HEK293 (cell line): ENCODE results near the gene EML4.

Experiments used
- CTCF ChIP-seq: fragments of 450-650 bp; formaldehyde crosslinking; IDR thresholded peaks from 2 replicates; pipeline ENCODE4 v1.5.1; 2016; ENCODE audit warnings: missing biosample characterization, missing genetic modification characterization
- ZFP41 ChIP-seq: fragments of 450-650 bp; formaldehyde crosslinking; IDR thresholded peaks from 2 replicates; pipeline ENCODE4 v1.5.1; 2016; ENCODE audit warnings: missing biosample characterization, missing genetic modification characterization, borderline replicate concordance
- TF ChIP-seq, protein P1 (sequence below): fragments of 450-650 bp; formaldehyde crosslinking; IDR thresholded peaks from 2 replicates; pipeline ENCODE4 v1.5.1; 2016; ENCODE audit warnings: missing biosample characterization, missing genetic modification characterization
- TF ChIP-seq, protein P2 (sequence below): fragments of 450-650 bp; formaldehyde crosslinking; IDR thresholded peaks from 2 replicates; pipeline ENCODE4 v1.5.1; 2016; ENCODE audit warnings: missing biosample characterization, missing genetic modification characterization
- TF ChIP-seq, protein P3 (sequence below): fragments of 450-650 bp; formaldehyde crosslinking; conservative IDR thresholded peaks from 2 replicates; pipeline ENCODE4 v1.5.1; 2016; ENCODE audit warnings: low read depth, missing biosample characterization, missing genetic modification characterization

- TF ChIP-seq, protein P1, sequence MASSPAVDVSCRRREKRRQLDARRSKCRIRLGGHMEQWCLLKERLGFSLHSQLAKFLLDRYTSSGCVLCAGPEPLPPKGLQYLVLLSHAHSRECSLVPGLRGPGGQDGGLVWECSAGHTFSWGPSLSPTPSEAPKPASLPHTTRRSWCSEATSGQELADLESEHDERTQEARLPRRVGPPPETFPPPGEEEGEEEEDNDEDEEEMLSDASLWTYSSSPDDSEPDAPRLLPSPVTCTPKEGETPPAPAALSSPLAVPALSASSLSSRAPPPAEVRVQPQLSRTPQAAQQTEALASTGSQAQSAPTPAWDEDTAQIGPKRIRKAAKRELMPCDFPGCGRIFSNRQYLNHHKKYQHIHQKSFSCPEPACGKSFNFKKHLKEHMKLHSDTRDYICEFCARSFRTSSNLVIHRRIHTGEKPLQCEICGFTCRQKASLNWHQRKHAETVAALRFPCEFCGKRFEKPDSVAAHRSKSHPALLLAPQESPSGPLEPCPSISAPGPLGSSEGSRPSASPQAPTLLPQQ (tag by site-specific recombination), result no peak
- TF ChIP-seq, protein P2, sequence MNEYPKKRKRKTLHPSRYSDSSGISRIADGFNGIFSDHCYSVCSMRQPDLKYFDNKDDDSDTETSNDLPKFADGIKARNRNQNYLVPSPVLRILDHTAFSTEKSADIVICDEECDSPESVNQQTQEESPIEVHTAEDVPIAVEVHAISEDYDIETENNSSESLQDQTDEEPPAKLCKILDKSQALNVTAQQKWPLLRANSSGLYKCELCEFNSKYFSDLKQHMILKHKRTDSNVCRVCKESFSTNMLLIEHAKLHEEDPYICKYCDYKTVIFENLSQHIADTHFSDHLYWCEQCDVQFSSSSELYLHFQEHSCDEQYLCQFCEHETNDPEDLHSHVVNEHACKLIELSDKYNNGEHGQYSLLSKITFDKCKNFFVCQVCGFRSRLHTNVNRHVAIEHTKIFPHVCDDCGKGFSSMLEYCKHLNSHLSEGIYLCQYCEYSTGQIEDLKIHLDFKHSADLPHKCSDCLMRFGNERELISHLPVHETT (tag by site-specific recombination), result no peak
- no peak for TF ChIP-seq CTCF (tag by site-specific recombination)
- no peak for TF ChIP-seq ZFP41 (tag by site-specific recombination)
- TF ChIP-seq, protein P3, sequence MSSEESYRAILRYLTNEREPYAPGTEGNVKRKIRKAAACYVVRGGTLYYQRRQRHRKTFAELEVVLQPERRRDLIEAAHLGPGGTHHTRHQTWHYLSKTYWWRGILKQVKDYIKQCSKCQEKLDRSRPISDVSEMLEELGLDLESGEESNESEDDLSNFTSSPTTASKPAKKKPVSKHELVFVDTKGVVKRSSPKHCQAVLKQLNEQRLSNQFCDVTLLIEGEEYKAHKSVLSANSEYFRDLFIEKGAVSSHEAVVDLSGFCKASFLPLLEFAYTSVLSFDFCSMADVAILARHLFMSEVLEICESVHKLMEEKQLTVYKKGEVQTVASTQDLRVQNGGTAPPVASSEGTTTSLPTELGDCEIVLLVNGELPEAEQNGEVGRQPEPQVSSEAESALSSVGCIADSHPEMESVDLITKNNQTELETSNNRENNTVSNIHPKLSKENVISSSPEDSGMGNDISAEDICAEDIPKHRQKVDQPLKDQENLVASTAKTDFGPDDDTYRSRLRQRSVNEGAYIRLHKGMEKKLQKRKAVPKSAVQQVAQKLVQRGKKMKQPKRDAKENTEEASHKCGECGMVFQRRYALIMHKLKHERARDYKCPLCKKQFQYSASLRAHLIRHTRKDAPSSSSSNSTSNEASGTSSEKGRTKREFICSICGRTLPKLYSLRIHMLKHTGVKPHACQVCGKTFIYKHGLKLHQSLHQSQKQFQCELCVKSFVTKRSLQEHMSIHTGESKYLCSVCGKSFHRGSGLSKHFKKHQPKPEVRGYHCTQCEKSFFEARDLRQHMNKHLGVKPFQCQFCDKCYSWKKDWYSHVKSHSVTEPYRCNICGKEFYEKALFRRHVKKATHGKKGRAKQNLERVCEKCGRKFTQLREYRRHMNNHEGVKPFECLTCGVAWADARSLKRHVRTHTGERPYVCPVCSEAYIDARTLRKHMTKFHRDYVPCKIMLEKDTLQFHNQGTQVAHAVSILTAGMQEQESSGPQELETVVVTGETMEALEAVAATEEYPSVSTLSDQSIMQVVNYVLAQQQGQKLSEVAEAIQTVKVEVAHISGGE, result no peak
These were observed 130.0 kb downstream of the EML4 start for GRCh38 chr2:42298996-42299754.
